ENCODE results near the gene SFXN3.

Gene SFXN3

DNA sequence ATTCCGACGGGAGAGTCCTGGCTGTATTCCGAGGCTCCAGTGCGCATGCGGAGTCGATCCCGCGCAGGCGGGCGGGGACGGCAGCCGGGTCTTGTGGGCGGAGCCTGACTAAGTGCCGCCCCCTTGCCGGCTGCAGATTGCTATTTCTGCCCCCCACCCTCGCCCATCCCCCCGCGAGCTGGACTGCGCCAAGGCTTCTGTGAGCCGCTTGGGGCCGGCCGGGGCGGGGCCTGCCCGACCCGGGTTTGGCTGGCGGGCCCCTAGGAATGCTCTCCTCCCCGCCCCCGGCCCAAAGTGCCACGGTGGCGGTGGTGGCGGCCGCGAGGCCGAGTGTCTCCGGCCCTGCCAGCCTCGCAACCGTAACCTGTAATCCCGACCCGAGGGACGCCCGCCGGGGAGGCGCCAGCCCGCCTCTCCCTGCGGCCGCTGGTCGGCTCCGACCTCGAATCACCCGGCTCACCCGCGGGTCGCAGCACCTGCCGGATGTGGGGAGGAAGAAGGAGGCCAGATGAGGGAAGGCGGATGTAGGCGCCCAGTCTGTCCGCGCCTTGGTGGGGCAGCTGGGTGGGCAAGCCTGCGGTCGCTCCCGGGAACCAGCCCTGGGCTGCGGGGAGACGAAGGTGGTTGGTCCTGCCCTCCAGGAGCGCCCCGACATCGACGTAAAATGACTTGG is 30.1 kb downstream of the SFXN3 start:
- peak; percentile 93 for DNase-seq

DNA sequence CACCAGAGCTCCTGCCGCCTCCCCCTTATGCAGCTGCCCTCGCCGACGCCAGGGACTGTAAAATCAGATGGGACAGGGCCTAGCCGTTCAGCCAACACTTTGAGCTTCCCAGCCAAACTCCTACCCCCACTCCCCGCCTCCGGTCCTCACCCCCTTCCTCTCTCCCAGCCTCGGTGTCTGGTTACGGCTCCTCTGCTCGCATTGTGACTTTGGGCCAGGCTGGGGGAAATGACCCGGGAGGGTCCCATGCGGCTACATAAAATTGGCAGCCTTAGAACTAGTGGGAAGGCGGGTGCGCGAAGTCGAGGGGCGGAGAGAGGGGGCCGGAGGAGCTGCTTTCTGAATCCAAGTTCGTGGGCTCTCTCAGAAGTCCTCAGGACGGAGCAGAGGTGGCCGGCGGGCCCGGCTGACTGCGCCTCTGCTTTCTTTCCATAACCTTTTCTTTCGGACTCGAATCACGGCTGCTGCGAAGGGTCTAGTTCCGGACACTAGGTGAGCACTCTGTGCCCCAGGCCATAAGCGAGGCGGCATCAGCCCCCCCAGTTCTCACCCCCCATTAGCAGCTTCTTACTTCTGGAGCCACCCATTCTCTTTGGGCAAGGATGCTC is 30.7 kb downstream of the SFXN3 start, which contains the start of gene KAZALD1:
Gene KAZALD1, plus strand, starts transcription at position 366 of the 608 bp plus-strand sequence. CDS start 604 bp downstream, outside the sequence.
- DNase-seq, result no peak

DNA sequence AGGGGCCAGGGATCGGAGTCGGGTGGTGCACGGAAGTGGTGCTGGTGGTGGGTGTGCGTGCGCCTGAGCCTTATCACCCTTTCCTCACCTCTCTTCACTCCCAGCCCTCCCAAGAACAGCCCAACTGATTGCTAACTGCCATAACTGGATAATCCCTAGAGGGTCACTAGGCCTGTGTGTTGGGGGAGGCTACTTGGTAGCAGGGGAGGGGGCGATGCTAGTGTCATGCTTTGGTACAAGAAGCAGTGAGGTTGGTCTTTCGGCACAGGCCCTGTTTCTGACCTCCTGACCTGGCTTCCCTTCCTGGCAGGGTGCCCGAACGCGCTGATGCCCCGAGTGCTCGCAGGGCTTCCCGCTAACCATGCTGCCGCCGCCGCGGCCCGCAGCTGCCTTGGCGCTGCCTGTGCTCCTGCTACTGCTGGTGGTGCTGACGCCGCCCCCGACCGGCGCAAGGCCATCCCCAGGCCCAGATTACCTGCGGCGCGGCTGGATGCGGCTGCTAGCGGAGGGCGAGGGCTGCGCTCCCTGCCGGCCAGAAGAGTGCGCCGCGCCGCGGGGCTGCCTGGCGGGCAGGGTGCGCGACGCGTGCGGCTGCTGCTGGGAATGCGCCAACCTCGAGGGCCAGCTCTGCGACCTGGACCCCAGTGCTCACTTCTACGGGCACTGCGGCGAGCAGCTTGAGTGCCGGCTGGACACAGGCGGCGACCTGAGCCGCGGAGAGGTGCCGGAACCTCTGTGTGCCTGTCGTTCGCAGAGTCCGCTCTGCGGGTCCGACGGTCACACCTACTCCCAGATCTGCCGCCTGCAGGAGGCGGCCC is 31.4 kb downstream of the SFXN3 start:
- DNase-seq, result no peak

DNA sequence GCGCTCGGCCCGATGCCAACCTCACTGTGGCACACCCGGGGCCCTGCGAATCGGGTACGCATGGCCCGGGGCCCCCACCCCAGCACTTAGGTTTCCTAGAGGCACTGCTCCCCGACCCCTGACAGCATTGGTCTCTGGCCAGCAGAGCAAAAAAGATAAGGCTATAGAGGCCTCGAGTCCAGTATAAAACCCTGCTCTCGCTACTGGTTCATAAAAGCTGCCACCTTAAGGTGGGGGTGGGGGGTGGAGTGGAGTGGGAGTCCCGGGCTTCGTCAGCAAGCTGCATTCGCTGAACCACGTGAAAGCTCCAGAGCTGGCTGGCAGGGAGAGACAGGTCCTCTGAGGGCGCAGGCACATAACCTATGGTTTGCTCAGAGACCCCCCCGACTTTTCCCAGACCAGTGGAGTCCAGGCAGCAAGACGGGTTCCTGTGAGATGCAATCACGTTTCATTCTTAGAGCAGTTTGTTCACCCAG is 32.1 kb downstream of the SFXN3 start:
- DNase-seq, result no peak

DNA sequence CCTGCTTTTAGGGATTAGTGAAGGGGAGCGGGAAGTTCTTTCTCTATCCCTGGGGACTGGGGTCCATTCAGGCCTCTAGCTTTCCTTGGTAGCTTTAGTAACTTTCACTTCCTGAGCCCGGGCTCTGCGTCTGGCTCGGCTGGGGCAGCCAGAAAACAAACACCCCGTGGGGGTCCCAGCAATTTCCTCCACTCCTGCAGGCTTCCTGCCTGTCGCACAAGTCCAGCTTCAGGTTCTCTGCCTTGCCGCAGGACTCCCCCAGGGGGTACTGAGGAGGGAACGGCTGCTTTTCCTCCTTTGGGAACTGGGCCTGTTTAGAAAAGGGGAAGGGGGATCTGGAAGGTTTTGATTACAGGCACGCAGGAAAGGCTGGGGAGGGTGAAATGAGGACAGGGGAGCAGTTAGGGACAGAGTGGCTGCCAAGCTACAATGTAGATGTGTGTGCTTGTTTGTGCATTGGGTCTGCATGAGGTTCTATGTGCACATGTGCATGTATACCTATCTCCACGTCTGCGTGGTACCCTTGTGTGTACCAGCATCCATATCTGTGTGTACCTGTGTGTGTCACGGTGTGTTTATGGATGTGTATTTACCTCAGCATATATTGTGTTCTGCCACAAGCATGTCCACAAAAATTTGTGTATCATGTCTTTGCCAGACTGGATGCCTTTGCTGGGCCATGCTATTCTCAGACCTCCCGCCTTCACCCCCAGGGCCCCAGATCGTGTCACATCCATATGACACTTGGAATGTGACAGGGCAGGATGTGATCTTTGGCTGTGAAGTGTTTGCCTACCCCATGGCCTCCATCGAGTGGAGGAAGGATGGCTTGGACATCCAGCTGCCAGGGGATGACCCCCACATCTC is 32.7 kb downstream of the SFXN3 start:
- no peak for DNase-seq

DNA sequence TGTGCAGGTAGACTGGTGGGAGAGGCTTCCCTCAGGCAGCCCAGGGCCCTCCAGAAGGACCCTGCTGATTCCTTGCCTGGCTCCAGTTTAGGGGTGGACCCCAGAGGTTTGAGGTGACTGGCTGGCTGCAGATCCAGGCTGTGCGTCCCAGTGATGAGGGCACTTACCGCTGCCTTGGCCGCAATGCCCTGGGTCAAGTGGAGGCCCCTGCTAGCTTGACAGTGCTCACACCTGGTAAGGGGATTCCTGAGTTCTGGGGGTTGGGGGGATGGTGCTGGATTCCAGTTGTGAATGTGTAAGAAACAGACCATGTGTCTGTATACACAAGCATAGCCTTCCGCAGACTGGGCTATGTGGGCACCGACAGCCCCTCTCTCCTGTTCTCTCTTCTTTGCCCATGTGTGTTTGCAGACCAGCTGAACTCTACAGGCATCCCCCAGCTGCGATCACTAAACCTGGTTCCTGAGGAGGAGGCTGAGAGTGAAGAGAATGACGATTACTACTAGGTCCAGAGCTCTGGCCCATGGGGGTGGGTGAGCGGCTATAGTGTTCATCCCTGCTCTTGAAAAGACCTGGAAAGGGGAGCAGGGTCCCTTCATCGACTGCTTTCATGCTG is 33.5 kb downstream of the SFXN3 start:
- no peak for DNase-seq

DNA sequence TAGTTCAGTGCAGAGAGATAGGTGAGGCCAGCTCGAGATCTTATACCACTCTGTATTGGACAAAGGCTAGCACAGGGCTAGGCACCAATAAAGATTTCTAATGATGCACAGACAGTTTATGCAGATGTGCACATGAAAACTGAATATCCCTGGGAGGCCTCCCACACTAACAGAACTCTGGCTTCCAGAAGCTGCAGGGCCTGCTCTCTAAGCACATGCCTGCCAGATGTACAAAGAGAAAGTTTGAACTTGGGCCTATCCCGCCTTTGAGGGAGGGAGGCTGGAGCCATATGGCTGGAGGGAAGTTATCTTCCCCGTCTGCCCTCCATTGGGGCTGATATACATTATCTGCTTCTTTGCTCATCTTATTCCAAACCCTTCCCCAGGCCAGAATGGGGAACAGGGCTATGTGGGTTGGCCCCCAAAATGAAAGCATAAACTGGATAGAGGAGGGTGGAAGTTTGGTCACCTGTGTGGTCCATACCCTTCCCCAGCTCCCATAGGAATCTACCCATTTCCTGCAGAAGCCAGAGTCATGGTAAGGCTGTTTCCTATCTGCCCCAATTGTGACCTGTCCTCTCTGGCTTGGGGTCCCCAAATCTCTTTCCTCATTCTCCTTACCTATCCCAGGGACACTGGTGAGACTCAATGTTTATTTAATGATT is 34.6 kb downstream of the SFXN3 start:
- no peak for DNase-seq

DNA sequence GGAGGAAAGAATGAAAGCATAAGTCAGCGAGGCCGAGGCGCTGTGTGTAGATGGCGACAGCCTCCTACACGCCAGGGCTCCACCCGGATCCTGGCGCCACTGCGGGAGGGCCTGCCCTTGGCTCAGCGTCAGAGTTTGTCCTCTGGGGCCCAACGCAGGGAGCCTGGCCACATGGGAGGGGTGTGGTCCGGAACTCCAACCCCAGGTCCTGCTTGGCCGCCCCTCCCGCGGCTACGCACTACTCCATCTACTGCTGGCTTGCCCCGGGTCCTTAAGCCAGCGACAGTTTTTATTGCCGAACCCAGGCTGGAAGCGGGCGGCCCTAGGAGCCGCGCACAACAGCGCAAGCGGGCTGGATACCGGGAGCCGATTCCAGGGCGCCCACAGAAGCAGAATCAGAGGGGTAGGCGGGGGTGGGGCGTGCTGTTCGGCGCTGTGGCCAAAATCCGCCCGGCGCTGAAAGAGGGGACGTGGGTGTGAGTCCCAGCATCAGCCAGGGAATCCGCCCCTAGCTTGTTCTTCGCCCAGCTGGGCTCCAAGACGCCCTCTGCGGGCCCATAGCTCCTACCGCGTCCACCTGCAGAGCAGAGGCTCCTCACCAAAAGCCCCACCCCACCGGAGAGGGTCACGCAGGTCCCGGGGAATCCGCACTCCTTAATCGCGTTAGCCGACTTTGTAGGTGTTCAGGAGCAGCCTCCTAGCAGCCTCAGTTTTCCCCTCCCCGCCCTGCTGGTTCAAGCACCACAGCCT is 35.3 kb downstream of the SFXN3 start:
- no peak for DNase-seq

DNA sequence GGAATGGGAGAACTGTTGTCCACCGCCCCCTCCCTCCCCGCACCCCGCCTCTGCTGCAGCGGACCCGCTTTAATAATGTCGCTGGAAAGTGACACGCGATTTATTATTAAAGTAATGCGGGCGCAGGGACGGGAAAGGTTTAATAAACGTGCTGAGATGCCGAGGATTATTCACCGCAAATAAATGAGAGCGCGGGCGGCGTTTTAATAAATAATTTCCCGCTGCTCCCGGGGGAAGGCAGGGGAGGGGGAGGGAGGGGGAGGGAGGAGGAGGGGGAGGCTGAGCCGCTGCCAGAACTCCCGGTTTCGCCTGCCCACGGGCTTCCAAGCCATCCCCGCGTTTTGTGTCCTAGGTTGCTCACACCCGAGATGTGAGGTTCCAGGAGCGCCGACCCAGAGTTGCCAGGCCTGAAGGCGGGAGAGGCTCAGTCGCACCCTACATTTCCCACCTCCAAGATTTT is 35.9 kb downstream of the SFXN3 start:
- DNase-seq, result no peak

DNA sequence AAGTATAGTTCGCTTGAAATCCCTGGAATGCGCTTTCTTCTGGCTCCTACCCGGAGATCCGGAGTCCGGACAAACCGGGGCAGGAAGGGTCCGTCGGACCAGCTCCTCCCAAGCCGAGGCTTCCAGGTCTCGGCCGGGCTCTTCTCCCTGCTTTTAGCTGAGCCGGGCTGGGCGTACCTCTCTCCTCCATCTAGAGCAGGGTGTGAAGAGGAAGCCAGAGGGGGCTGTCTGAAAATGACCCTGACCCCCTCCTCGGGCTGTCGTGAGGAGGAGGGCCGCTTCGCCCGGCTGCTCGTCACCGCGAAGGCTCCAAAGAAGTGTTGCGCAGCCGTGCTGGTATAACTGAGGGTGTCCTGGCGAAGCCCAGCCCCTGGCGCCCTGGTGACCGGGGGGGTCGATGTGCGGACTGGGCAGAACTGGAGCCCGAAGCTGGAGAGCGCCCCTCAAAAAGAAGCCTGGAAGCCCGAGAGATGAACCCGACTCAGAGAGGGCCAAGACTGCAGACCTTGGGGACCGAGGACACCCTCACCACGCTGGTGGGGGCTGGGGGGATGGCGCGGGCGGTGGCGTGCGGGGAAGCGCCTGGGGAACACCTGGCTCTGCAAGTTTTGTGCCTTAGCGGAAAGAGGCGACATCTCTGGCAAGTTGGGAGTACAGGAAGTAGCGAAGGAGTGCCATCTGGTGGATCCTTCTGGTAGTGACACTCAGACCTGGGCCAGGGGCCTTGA is 36.5 kb downstream of the SFXN3 start:
- peak; percentile 12 for DNase-seq

DNA sequence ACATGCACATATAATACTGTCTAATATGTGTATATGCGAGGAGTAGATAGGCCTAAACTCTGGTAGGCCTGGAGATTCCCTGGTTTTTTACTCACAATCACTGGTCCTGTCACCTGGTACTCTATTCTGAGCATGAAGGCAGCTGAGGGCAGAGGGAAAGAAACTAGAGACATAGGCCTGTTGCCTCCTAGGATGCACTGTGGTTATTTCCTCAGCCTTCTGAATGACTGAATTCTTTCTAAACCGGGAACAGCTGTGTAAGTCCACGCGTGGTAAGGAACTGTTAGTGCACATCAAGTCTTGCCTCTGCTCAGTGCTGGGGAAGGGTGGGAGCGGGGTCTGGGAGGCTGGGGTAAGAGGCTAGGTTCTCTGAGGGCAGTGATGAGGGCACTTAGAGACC is 38.4 kb downstream of the SFXN3 start:
- no peak for DNase-seq

DNA sequence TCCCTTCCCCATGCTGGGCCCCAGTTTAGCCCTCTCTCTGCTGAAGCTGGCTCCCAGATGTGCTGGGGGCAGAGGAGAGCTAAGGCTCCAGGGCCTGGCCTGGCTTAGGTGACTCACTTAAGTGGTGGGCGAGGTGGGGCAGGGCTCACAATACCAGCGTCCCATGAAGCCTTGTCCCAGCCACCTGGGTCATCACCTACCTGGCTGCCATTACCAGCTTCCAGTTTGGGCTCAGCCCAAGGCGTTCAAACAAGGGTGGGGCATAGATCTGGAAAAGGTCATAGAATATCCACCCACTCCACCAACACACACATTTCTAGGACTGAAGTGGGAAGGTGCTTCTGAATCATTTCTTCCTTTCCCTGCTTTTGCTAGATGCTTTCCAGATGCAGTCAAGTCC is 39.1 kb downstream of the SFXN3 start:
- DNase-seq, result no peak

DNA sequence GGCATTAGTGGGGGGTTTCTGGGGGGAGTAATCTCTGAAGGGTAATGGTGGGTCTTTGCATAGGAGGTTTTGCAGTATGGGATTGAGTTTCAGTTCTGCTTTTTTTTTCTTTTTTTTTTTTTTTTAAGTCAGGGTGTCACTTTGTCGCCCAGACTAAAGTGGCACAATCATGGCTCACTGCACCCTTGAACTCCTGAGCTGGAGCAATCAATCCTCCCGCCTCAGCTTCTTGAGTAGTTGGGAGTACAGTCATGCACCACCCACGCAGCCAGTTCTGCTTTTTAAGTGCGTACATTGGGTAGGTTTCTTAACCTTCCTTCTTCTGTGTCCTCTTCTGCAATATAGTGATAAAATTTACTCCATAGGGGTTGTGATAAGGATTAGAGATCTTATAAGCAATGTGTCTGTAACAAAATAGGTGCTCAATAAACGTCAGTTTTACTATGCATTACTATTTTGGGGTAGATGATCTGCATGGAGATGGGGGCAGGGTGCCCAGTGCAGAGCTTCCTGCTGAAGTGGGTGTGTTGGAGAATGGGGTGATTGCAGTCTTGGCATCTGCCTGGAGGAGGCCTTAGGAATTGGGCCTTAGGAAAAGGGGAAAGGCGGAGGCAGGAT is 40.3 kb downstream of the SFXN3 start:
- DNase-seq, result no peak

DNA sequence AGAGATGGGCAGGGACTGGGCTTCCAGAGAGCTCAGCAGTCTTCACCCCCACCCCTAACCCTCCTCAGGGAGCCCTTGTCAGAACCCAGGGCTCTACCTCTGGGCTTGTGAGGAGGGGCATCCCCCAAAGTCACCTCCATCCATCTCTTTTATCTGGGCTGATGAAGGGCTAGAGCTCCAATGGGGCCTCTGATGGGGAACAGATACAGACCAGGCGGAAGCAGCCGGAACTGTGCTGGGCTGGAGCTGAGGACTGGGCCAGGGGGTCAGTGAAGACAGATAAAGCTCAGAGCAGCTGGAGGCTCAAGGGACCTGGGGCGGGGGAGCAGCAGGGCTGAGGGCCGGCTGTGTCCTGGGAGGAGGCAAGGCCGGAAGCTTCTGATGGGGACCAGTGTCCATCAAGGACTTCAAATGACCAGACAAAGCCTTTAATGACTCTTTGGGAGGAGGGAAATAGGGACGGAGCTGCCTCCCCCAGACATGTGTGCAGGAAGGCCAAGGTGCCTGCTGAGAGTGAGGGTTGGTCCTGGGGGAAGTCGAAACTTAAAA is 40.9 kb downstream of the SFXN3 start:
- no peak for DNase-seq

DNA sequence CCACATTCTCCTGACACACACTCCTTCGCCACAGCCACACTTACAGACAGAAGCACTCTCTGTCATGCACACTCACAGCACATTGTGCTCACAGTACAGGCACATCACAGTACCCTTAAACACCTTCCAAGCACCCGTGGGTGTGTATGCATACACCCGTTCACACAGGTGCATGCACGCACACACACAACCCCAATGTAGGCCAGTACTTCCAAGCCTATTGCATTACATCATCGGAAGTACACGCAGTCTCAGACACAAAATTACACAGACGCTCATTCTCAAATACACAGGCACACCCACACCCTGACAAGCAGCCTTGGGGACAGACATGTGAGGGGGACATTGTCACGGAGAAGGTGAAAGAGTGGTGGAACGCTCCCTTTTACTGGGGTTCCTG is 41.9 kb downstream of the SFXN3 start:
- no peak for DNase-seq

DNA sequence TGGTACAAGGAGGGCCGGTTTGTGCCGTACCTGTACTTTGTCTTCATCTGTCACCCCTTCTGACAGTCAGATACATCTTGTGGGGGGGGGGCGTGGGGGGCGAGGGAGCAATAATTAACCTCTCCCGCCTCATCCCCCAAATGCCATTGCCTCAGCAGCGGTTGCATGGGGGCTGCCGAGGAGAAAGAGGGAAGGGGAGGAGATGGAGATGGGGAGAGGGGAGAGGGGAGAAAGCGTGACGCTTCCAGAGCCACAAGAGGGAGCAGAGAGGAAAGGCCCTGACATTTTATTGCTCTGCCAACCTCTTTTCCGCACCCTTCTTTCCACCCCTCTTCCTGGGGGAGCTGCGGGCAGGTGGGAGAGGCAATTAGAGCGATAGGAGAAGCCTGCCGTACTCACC is 42.6 kb downstream of the SFXN3 start:
- DNase-seq, result no peak

DNA sequence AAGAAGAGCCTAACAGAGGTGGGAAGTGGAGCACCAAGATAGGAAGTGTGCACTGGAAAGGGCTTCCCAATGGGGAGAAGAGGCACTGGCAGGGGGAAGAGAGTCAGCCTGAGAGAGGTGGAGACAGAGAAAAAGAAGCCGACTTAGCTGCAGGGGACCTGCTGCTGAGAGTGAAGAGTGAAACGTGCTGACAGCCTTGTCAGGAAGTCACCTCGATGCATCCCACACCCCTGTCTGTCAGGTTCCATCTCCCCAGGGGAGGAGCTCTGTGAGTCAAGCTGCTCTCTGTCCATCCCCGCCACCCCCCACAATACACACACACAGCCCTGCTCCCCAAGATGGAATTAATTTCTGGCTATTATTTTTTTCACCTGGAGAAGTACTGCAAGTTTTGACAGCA is 44.7 kb downstream of the SFXN3 start:
- DNase-seq, result no peak

DNA sequence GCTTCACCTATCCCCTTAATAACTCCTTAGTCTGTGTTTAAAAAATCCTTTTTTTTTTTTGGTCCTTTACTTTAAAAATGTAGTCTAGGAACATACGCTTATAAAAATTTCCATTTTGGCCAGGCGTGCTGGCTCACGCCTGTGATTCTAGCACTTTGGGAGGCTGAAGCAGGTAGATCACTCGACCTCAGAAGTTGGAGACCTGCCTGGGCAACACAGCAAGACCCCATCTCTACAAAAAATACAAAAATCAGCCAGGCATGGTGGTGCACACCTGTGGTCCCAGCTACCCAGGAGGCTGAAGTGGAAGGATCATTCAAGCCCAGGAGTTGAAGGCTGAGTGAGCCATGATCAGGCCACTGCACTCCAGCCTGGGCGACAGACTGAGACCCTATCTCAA is 45.6 kb downstream of the SFXN3 start:
- no peak for DNase-seq

DNA sequence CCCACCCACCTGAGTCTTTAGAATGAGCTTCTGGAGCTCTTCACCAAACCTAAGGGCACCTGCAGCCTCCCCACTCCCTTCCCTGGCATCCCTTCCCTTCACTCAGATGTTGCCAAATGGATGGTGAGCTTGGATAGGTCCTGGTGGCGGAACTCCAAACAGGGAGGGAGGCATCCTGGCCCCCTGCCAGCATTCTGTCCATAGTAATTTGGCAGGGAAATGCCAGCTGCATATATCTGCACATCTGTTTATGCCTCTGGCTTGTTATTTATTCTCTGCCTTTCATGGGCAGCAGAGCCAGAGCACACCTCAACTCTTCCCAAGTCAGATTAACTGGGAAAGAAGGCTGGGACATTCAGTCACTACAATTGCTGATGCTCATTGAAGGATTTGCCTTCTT is 48.8 kb downstream of the SFXN3 start:
- no peak for DNase-seq

All from GOT3 (cell line).